Astrocyte (in vitro differentiated cells and primary cell): ENCODE measurements around the gene CSNK2A1. TPM values are rescaled to one million over a fixed set of nuclear protein-coding genes. Genes with fewer than 3 reads are reported as not detected.

ENCODE experiments used
- DNase-seq: peaks from one replicate; pipeline ENCODE4 v3.0.0-alpha.2; 2010; ENCODE audit warnings: low read depth
- FAIRE-seq: peaks from 2 replicates; lab custom pipeline; 2011; peaks lifted over from hg19 to GRCh38; lab: Jason Lieb, UNC
- H2AFZ ChIP-seq: 2 replicates; pipeline ENCODE4 v1.6.0; 2012; ENCODE audit warnings: low read depth, low read length, inconsistent platforms
- H3K27ac ChIP-seq: 2 replicates; pipeline ENCODE4 v1.5.1; 2011; ENCODE audit warnings: low read depth, low read length, inconsistent platforms
- H3K27me3 ChIP-seq: 2 replicates; pipeline ENCODE4 v1.6.0; 2011; ENCODE audit warnings: low read length, inconsistent platforms; ENCODE audit not compliant: insufficient read depth
- H3K36me3 ChIP-seq: 2 replicates; pipeline ENCODE4 v1.5.1; 2011; ENCODE audit warnings: low read length, inconsistent platforms; ENCODE audit not compliant: insufficient read depth
- H3K4me1 ChIP-seq: 2 replicates; pipeline ENCODE4 v1.5.1; 2011; ENCODE audit warnings: low read length, inconsistent platforms; ENCODE audit not compliant: insufficient read depth
- H3K4me2 ChIP-seq: 2 replicates; pipeline ENCODE4 v1.6.0; 2012; ENCODE audit warnings: low read length, inconsistent platforms
- H3K4me3 ChIP-seq: 2 replicates; pipeline ENCODE4 v1.5.1; 2011; ENCODE audit warnings: low read depth, mild to moderate bottlenecking, low read length, inconsistent platforms; ENCODE audit not compliant: insufficient read depth
- H3K79me2 ChIP-seq: 2 replicates; pipeline ENCODE4 v1.6.0; 2012; ENCODE audit warnings: mild to moderate bottlenecking, low read length, inconsistent platforms; ENCODE audit not compliant: insufficient read depth
- H3K9ac ChIP-seq: 2 replicates; pipeline ENCODE4 v1.6.0; 2012; ENCODE audit warnings: mild to moderate bottlenecking, low read length, inconsistent platforms
- H3K9me3 ChIP-seq: 2 replicates; pipeline ENCODE4 v1.5.1; 2012; ENCODE audit warnings: low read depth, mild to moderate bottlenecking, low read length, inconsistent platforms; ENCODE audit not compliant: insufficient read depth
- H4K20me1 ChIP-seq: 2 replicates; pipeline ENCODE4 v1.6.0; 2012; ENCODE audit warnings: low read length, inconsistent platforms; ENCODE audit not compliant: insufficient read depth
- H3K27ac Mint-ChIP-seq: one replicate; pipeline ENCODE4 v1.8.0; 2021; ENCODE audit warnings: mild to moderate bottlenecking, mixed read lengths; ENCODE audit not compliant: unreplicated experiment
- H3K27me3 Mint-ChIP-seq: one replicate; pipeline ENCODE4 v1.8.0; 2021; ENCODE audit warnings: low read depth, mixed read lengths; ENCODE audit not compliant: unreplicated experiment
- H3K36me3 Mint-ChIP-seq: one replicate; pipeline ENCODE4 v1.8.0; 2021; ENCODE audit warnings: low read depth, mixed read lengths; ENCODE audit not compliant: unreplicated experiment
- H3K4me1 Mint-ChIP-seq: one replicate; pipeline ENCODE4 v1.8.0; 2021; ENCODE audit warnings: low read depth, mixed read lengths; ENCODE audit not compliant: unreplicated experiment
- H3K4me3 Mint-ChIP-seq: one replicate; pipeline ENCODE4 v1.8.0; 2021; ENCODE audit warnings: mild to moderate bottlenecking, moderate library complexity, mixed read lengths; ENCODE audit not compliant: unreplicated experiment
- H3K9me3 Mint-ChIP-seq: one replicate; pipeline ENCODE4 v1.8.0; 2021; ENCODE audit warnings: mild to moderate bottlenecking, mixed read lengths; ENCODE audit not compliant: unreplicated experiment
- EZH2 ChIP-seq: IDR thresholded peaks from 2 replicates; pipeline ENCODE4 v1.6.1; 2012; ENCODE audit warnings: mild to moderate bottlenecking, low read length, inconsistent platforms; ENCODE audit not compliant: insufficient read depth
- total RNA-seq: library from RNA; stranded (reverse); gene quantifications from 2 replicates; pipeline ENCODE4 v1.2.1, GENCODE V29; 2021
- TF ChIP-seq, protein P1 (sequence below): IDR thresholded peaks from 2 replicates; pipeline ENCODE4 v1.5.1; 2011; ENCODE audit warnings: low read depth, mild to moderate bottlenecking, inconsistent platforms, low read length, moderate library complexity; ENCODE audit not compliant: insufficient read depth

The CSNK2A1 gene
- total RNA-seq, 1 donor from 2014 or later: 226 TPM

DNA sequence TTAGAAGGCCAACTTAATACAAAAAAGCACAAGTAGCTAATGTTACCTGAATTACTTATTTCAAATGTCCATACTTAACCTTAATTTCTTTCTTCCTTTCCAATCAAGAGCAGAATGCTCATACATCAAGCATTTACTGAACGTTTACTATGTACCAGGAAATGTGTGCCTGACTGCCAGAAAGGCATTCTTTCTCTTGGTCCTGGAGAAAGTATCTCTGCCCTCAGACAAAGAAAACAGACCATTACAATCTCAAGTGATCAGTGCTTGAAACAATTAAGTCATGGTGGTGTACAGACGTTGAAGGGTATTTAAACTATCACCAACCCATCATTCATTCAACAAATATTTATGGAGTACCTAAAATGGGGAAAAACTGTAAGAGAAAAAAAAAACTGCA, 26.4 kb downstream of the CSNK2A1 start:
- Histone ChIP-seq H3K4me1 (no peaks in the 10 kb centered on the region), H4K20me1 (peaks cover 88% of the 10 kb centered on the region), H3K27me3 (no peaks in the 10 kb centered on the region), H3K9me3 (no peaks in the 10 kb centered on the region), H2AFZ (no peak overlapping the region), H3K79me2 (peaks cover 97% of the 10 kb centered on the region), H3K9ac (no peak overlapping the region), H3K4me3 (no peak overlapping the region), H3K27ac (no peak overlapping the region), H3K36me3 (peaks cover 9% of the 10 kb centered on the region), H3K4me2 (no peak overlapping the region)
- FAIRE-seq: peak; percentile 39
- peaks cover 63% of the 10 kb centered on the region for H3K4me1 Mint-ChIP-seq
- H3K4me3 Mint-ChIP-seq: no peak overlapping the region
- H3K9me3 Mint-ChIP-seq: no peaks in the 10 kb centered on the region
- H3K27ac Mint-ChIP-seq: peak overlapping the region; percentile 11
- H3K36me3 Mint-ChIP-seq: peaks cover 23% of the 10 kb centered on the region
- H3K27me3 Mint-ChIP-seq: no peaks in the 10 kb centered on the region
- TF ChIP-seq, protein P1, sequence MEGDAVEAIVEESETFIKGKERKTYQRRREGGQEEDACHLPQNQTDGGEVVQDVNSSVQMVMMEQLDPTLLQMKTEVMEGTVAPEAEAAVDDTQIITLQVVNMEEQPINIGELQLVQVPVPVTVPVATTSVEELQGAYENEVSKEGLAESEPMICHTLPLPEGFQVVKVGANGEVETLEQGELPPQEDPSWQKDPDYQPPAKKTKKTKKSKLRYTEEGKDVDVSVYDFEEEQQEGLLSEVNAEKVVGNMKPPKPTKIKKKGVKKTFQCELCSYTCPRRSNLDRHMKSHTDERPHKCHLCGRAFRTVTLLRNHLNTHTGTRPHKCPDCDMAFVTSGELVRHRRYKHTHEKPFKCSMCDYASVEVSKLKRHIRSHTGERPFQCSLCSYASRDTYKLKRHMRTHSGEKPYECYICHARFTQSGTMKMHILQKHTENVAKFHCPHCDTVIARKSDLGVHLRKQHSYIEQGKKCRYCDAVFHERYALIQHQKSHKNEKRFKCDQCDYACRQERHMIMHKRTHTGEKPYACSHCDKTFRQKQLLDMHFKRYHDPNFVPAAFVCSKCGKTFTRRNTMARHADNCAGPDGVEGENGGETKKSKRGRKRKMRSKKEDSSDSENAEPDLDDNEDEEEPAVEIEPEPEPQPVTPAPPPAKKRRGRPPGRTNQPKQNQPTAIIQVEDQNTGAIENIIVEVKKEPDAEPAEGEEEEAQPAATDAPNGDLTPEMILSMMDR: no peak
- TF ChIP-seq EZH2: no peak
- DNase-seq: peak; percentile 46

DNA sequence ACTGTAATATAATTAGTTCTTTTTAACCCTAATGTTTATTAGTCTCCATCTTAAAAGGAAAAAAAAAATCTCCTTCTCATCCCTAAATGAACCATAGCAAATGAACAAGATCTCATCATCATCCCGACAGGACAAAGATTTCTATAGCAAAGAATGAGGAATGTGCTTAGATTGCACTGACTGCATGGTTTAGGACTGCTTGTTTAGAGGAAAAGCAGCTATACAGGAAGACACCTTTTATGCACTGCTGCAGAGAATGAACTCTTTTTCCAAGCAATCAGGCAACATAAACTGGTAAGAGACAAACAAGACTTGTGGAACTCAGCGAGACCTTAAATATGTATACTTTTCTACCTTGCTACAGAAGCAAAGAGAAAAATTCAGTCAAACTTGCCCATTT, 26.8 kb downstream of the CSNK2A1 start:
- FAIRE-seq (no peak), DNase-seq (no peak)
- no peak for TF ChIP-seq EZH2
- TF ChIP-seq, protein P1: no peak
- Mint-ChIP-seq H3K27ac (no peak overlapping the region), H3K27me3 (no peaks in the 10 kb centered on the region), H3K36me3 (peaks cover 23% of the 10 kb centered on the region), H3K4me1 (peaks cover 63% of the 10 kb centered on the region), H3K4me3 (no peak overlapping the region), H3K9me3 (no peaks in the 10 kb centered on the region)
- Histone ChIP-seq H3K27me3 (no peaks in the 10 kb centered on the region), H3K4me1 (no peaks in the 10 kb centered on the region), H3K79me2 (peaks cover 97% of the 10 kb centered on the region), H3K9ac (no peak overlapping the region), H3K4me2 (no peak overlapping the region), H3K36me3 (peaks cover 9% of the 10 kb centered on the region), H3K9me3 (no peaks in the 10 kb centered on the region), H2AFZ (no peak overlapping the region), H3K4me3 (no peak overlapping the region), H4K20me1 (peaks cover 88% of the 10 kb centered on the region), H3K27ac (no peak overlapping the region)

DNA sequence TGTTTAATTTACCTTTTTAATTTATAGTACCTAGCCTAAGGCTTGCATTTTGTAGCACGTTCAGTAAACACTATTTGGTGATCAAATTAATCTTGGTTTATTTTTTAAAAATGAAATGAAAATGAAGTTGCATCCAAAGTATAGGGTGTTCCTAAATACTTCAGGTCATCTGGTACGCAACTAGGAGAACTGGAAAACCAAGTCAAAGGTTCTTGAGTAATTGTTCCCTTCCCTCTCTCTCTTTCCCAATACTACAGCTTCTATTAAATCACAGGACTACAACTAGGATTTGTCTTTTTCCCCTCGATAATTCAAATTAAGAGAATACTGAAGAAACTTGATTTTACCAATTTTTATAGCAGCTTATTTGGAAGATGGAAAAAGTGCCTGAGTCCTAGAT, 27.9 kb downstream of the CSNK2A1 start:
- no peaks in the 10 kb centered on the region for H3K9me3 Mint-ChIP-seq
- H3K4me1 Mint-ChIP-seq: peaks cover 55% of the 10 kb centered on the region
- Histone ChIP-seq H3K79me2 (peaks cover 97% of the 10 kb centered on the region), H3K4me1 (no peaks in the 10 kb centered on the region), H3K9ac (no peak overlapping the region), H3K27ac (no peak overlapping the region), H3K27me3 (no peaks in the 10 kb centered on the region), H3K4me3 (no peak overlapping the region), H3K36me3 (peaks cover under 1% of the 10 kb centered on the region), H2AFZ (no peak overlapping the region), H4K20me1 (peaks cover 87% of the 10 kb centered on the region), H3K4me2 (no peak overlapping the region), H3K9me3 (no peaks in the 10 kb centered on the region)
- FAIRE-seq (no peak), DNase-seq (no peak)
- H3K27ac Mint-ChIP-seq: peak overlapping the region; percentile 35
- H3K27me3 Mint-ChIP-seq: no peaks in the 10 kb centered on the region
- peaks cover 25% of the 10 kb centered on the region for H3K36me3 Mint-ChIP-seq
- no peak overlapping the region for H3K4me3 Mint-ChIP-seq
- TF ChIP-seq, protein P1: no peak
- no peak for TF ChIP-seq EZH2
